H1 (cell line): ENCODE results near the gene CPNE5. TPM values are rescaled to one million over a fixed set of nuclear protein-coding genes. Genes with fewer than 3 reads are reported as not detected.

Experiments used
- CTCF ChIA-PET: fragments of 300-600 bp; sonication (Branson Sonifier 250); formaldehyde crosslinking; loops from one replicate; lab custom pipeline; 2021; ENCODE audit not compliant: partially characterized antibody; lab: Charles Lee
- POLR2A ChIA-PET: fragments of 300-600 bp; sonication (Branson Sonifier 250); formaldehyde crosslinking; loops from one replicate; lab custom pipeline; 2021; ENCODE audit warnings: inconsistent platforms; ENCODE audit not compliant: partially characterized antibody; lab: Charles Lee
- DNase-seq, 2 experiments: peaks; one replicate each; pipeline versions ENCODE4 v3.0.0 to v3.0.0-alpha.2; 2010 to 2022; ENCODE audit warnings: low spot score in 2 of 2, low read depth in 1 of 2, mixed read lengths in 1 of 2
- FAIRE-seq: peaks from 2 replicates; lab custom pipeline; 2011; peaks lifted over from hg19 to GRCh38; lab: Jason Lieb, UNC
- H2AFZ ChIP-seq: 2 replicates; pipeline ENCODE4 v1.8.1; 2012; ENCODE audit warnings: low read length, inconsistent platforms
- H2AK5ac ChIP-seq: 2 replicates; pipeline ENCODE4 v1.6.1; 2013; ENCODE audit warnings: low read depth, low read length
- H2BK120ac ChIP-seq: replicated peaks from 2 replicates; pipeline ENCODE3; 2013; ENCODE audit warnings: low read depth, low read length, inconsistent platforms
- H2BK12ac ChIP-seq: 2 replicates; pipeline ENCODE4 v1.6.1; 2013; ENCODE audit warnings: low read depth, low read length
- H2BK15ac ChIP-seq: 2 replicates; pipeline ENCODE4 v1.6.1; 2013; ENCODE audit warnings: low read length
- H2BK20ac ChIP-seq: 2 replicates; pipeline ENCODE4 v1.6.1; 2013; ENCODE audit warnings: low read length
- H2BK5ac ChIP-seq: 2 replicates; pipeline ENCODE4 v1.6.1; 2013; ENCODE audit warnings: low read depth, low read length
- H3K14ac ChIP-seq: 2 replicates; pipeline ENCODE4 v1.6.1; 2013; ENCODE audit warnings: inconsistent platforms; ENCODE audit not compliant: insufficient read length
- H3K18ac ChIP-seq: 2 replicates; pipeline ENCODE4 v1.6.1; 2013; ENCODE audit warnings: low read length; ENCODE audit errors: extremely low read depth
- H3K23ac ChIP-seq: 2 replicates; pipeline ENCODE4 v1.6.1; 2013; ENCODE audit warnings: inconsistent platforms; ENCODE audit not compliant: insufficient read length
- H3K23me2 ChIP-seq: 2 replicates; pipeline ENCODE4 v1.6.1; 2013; ENCODE audit warnings: low read depth, low read length
- H3K27ac ChIP-seq: 2 replicates; pipeline ENCODE4 v1.6.1; 2011; ENCODE audit warnings: low read depth, low read length, inconsistent platforms
- H3K27me3 ChIP-seq, 4 experiments: replicated peaks in 1 of 4; 1 replicate in 1 of 4; 2 replicates in 3 of 4; pipeline versions ENCODE4 v1.6.1 to v1.8.1; 2011 to 2013; ENCODE audit warnings: low read length in 3 of 4, mild to moderate bottlenecking in 3 of 4, inconsistent platforms in 2 of 4, mixed read lengths in 2 of 4, moderate library complexity in 1 of 4; ENCODE audit not compliant: control insufficient read depth in 3 of 4, insufficient read depth in 3 of 4; ENCODE audit errors: extremely low read depth in 1 of 4
- H3K36me3 ChIP-seq, 4 experiments: 2 replicates each; pipeline versions ENCODE4 v1.6.1 to v1.8.1; 2011 to 2013; ENCODE audit warnings: mild to moderate bottlenecking in 4 of 4, low read length in 3 of 4, moderate library complexity in 2 of 4, control low read depth in 1 of 4, inconsistent platforms in 1 of 4; ENCODE audit not compliant: insufficient read depth in 4 of 4, control insufficient read depth in 2 of 4
- H3K4ac ChIP-seq: replicated peaks from 2 replicates; pipeline ENCODE3; 2013; ENCODE audit warnings: low read length, low read depth, mixed read lengths, inconsistent platforms; ENCODE audit not compliant: insufficient read length
- H3K4me1 ChIP-seq, 4 experiments: replicated peaks in 1 of 4; 1 replicate in 1 of 4; 2 replicates in 3 of 4; pipeline versions ENCODE4 v1.6.1 to v1.8.1; 2011 to 2013; ENCODE audit warnings: low read length in 3 of 4, inconsistent platforms in 2 of 4, mixed read lengths in 1 of 4; ENCODE audit not compliant: insufficient read depth in 4 of 4, control insufficient read depth in 3 of 4
- H3K4me2 ChIP-seq, 2 experiments: 2 replicates each; pipeline versions ENCODE4 v1.6.1 to v1.8.1; 2011 to 2013; ENCODE audit warnings: low read depth in 2 of 2, low read length in 2 of 2, control low read depth in 1 of 2, inconsistent platforms in 1 of 2, mild to moderate bottlenecking in 1 of 2; ENCODE audit not compliant: insufficient read depth in 1 of 2
- H3K4me3 ChIP-seq, 4 experiments: fragments of 200-600, 300-600 bp in 1 of 4; sonication (generic), shearing (Covaris generic), sonication (Bioruptor Twin) in 1 of 4; 2 replicates each; pipeline versions ENCODE4 v1.5.1 to v1.8.1; 2011 to 2016; ENCODE audit warnings: low read length in 4 of 4, low read depth in 3 of 4, control low read depth in 2 of 4, inconsistent platforms in 2 of 4, mild to moderate bottlenecking in 2 of 4, mixed read lengths in 1 of 4, moderate library complexity in 1 of 4; ENCODE audit not compliant: insufficient read depth in 2 of 4; ENCODE audit errors: extremely low read depth in 1 of 4
- H3K56ac ChIP-seq: replicated peaks from 2 replicates; pipeline ENCODE3; 2013; ENCODE audit warnings: low read depth, mild to moderate bottlenecking, mixed read lengths, low read length, inconsistent platforms; ENCODE audit not compliant: insufficient read length
- H3K79me1 ChIP-seq: 2 replicates; pipeline ENCODE4 v1.6.1; 2013; ENCODE audit warnings: low read depth, low read length, control low read depth
- H3K79me2 ChIP-seq, 2 experiments: 2 replicates each; pipeline versions ENCODE4 v1.6.1 to v1.8.1; 2012 to 2013; ENCODE audit warnings: low read length in 2 of 2, mild to moderate bottlenecking in 2 of 2, inconsistent platforms in 1 of 2; ENCODE audit not compliant: insufficient read depth in 2 of 2, control insufficient read depth in 1 of 2
- H3K9ac ChIP-seq, 4 experiments: replicated peaks in 1 of 4; 1 replicate in 1 of 4; 2 replicates in 3 of 4; pipeline versions ENCODE4 v1.6.1 to v1.8.1; 2011 to 2013; ENCODE audit warnings: low read depth in 3 of 4, low read length in 3 of 4, control low read depth in 2 of 4, mild to moderate bottlenecking in 2 of 4, moderate library complexity in 2 of 4, inconsistent platforms in 1 of 4; ENCODE audit errors: extremely low read depth in 1 of 4
- H3K9me3 ChIP-seq, 2 experiments: 2 replicates each; pipeline versions ENCODE4 v1.6.1 to v1.8.1; 2012 to 2013; ENCODE audit warnings: mild to moderate bottlenecking in 2 of 2, moderate library complexity in 2 of 2, control low read depth in 1 of 2, inconsistent platforms in 1 of 2, low read depth in 1 of 2, low read length in 1 of 2, mixed read lengths in 1 of 2; ENCODE audit not compliant: insufficient read depth in 2 of 2
- H4K20me1 ChIP-seq, 2 experiments: replicated peaks in 1 of 2; 2 replicates each; pipeline versions ENCODE3 to v1.8.1; 2011 to 2013; ENCODE audit warnings: inconsistent platforms in 2 of 2, low read length in 2 of 2, mild to moderate bottlenecking in 1 of 2; ENCODE audit not compliant: insufficient read depth in 2 of 2, control insufficient read depth in 1 of 2
- H4K5ac ChIP-seq: 2 replicates; pipeline ENCODE4 v1.6.1; 2013; ENCODE audit warnings: low read length, low read depth, mixed read lengths, inconsistent platforms; ENCODE audit not compliant: insufficient read length
- H4K8ac ChIP-seq: 2 replicates; pipeline ENCODE4 v1.8.0; 2013; ENCODE audit warnings: mild to moderate bottlenecking, moderate library complexity, low read length, inconsistent platforms; ENCODE audit not compliant: insufficient read depth; ENCODE audit errors: extremely low read depth
- H4K91ac ChIP-seq: replicated peaks from 2 replicates; pipeline ENCODE3; 2013; ENCODE audit warnings: low read length, mixed read lengths, inconsistent platforms; ENCODE audit not compliant: insufficient read length
- CHD2 ChIP-seq: IDR thresholded peaks from 2 replicates; pipeline ENCODE4 v1.6.1; 2012; ENCODE audit warnings: low read length, improper control_type of control experiment
- JUND ChIP-seq: IDR thresholded peaks from 2 replicates; pipeline ENCODE4 v1.6.1; 2011; ENCODE audit warnings: mild to moderate bottlenecking, improper control_type of control experiment, low read length
- KDM4A ChIP-seq: IDR thresholded peaks from one replicate; pipeline ENCODE4 v1.7.1; 2012; ENCODE audit warnings: low read depth, mild to moderate bottlenecking, moderate library complexity, low read length, inconsistent platforms; ENCODE audit not compliant: severe bottlenecking
- RNF2 ChIP-seq: fragments of 200-900, 300-1000 bp; sonication (generic); IDR thresholded peaks from 2 replicates; pipeline ENCODE4 v1.7.1; 2016; ENCODE audit warnings: borderline replicate concordance, low read depth, mild to moderate bottlenecking, antibody characterized with exemption, low read length; ENCODE audit not compliant: poor library complexity, severe bottlenecking; ENCODE audit errors: missing control alignments
- WGBS, 2 experiments: shearing (Covaris generic) in 1 of 2; methylation state at CpG; one replicate each; pipeline versions ENCODE4 v1.1.6 to v1.1.7; 2013 to 2015; ENCODE audit warnings: low lambda C conversion rate in 2 of 2, mixed read lengths in 2 of 2, inconsistent platforms in 1 of 2, low coverage in 1 of 2, missing lambda C conversion rate in 1 of 2; ENCODE audit not compliant: insufficient replicate concordance in 2 of 2, insufficient coverage in 1 of 2, insufficient read length in 1 of 2; ENCODE audit errors: extremely low coverage in 1 of 2, missing lambda C conversion rate in 1 of 2; 5-methylcytosine and 5-hydroxymethylcytosine counted together
- polyA plus RNA-seq, 7 experiments: library from polyadenylated mRNA; depleted of rRNA in 3 of 7; stranded (reverse) in 5 of 7; unstranded in 2 of 7; fragments of >200 nt in 5 of 7; fragments of 200-250 nt in 2 of 7; gene quantifications; 1 replicate in 5 of 7; 2 replicates in 1 of 7; 4 replicates in 1 of 7; pipeline versions ENCODE4 v1.2.1 to v1.2.3, GENCODE V29; 2011 to 2013; ENCODE audit warnings: missing spikeins in 2 of 7, mixed read lengths in 2 of 7
- total RNA-seq: library from RNA; stranded (reverse); fragmentation: NEBNext Ultra II Directional; extraction: Animal tissue kit (Norgen Biotek cat#: 25700); gene quantifications from 2 replicates; pipeline ENCODE4 v1.2.1, GENCODE V29; 2021

The CPNE5 gene
- total and polyA plus RNA-seq, 2 of the 8 experiments (the other 6 are each of a cell fraction or from before 2014, with no cell fraction given), result 0.88 to 1.8 TPM

- ChIA-PET POLR2A (interaction anchor here (1.5 to 3.3 kb wide), 3 partner anchors 15 to 74 kb away, joined by 4 to 15 read pairs (median 4); no protein-coding TSS in a partner anchor), CTCF (interaction anchor here (1.3 to 12.0 kb wide), 7 partner anchors 9 to 69 kb away, joined by 3 to 231 read pairs (median 23); no protein-coding TSS in a partner anchor)
- H3K18ac ChIP-seq, result peak overlapping the region; percentile 65; the same call in 1 of the 2 replicates
- H3K4me3 ChIP-seq, result peak overlapping the region in 1 of 4 experiments; percentile 48; a peak in 4 of 8 replicates
- WGBS, 2 experiments, result 41% methylated on average over 5 of the region's 5 CpGs; no CpG with 5 or more reads in 1 of the 2 experiments
- no peaks in the 10 kb centered on the region for H3K79me1 ChIP-seq
- no peak overlapping the region for H3K4ac ChIP-seq
- H2BK15ac ChIP-seq, result no peak overlapping the region
- no peaks in the 10 kb centered on the region for H3K79me2 ChIP-seq
- H3K27ac ChIP-seq, result no peak overlapping the region
- H3K9ac ChIP-seq, result no peak overlapping the region
- peaks cover 2% of the 10 kb centered on the region; the same call in 1 of the 2 replicates for H3K23me2 ChIP-seq
- peak overlapping the region; percentile 54 to 66 for H3K4me2 ChIP-seq
- H4K20me1 ChIP-seq, result no peaks in the 10 kb centered on the region
- FAIRE-seq (no peak), DNase-seq (no peak)
- peaks cover 4 to 18% (median 14%) of the 10 kb centered on the region in 4 experiments for H3K4me1 ChIP-seq
- peak overlapping the region; percentile 39; the same call in 1 of the 2 replicates for H2BK12ac ChIP-seq
- no peaks in the 10 kb centered on the region for H3K36me3 ChIP-seq
- H4K5ac ChIP-seq, result no peak overlapping the region
- H2BK120ac ChIP-seq, result no peak overlapping the region
- H2AFZ ChIP-seq, result no peak overlapping the region; the same call in 1 of the 2 replicates
- no peak overlapping the region for H2BK5ac ChIP-seq
- 0 out of 2 replicates have a peak overlapping the region, but pooled peaks have one; percentile 86 for H2BK20ac ChIP-seq
- H3K9me3 ChIP-seq, result no peaks in the 10 kb centered on the region
- peaks cover 0 to 4% (median 1%) of the 10 kb centered on the region in 4 experiments; a peak in 3 of 7 replicates for H3K27me3 ChIP-seq
- H3K14ac ChIP-seq, result no peak overlapping the region
- H3K23ac ChIP-seq, result no peak overlapping the region
- peak overlapping the region; percentile 39 for H3K56ac ChIP-seq
- peak overlapping the region; percentile 52; the same call in 1 of the 2 replicates for H4K8ac ChIP-seq
- no peak overlapping the region for H2AK5ac ChIP-seq
- H4K91ac ChIP-seq, result no peak overlapping the region
- no peak for TF ChIP-seq CHD2
- no peak for TF ChIP-seq RNF2
- no peak for TF ChIP-seq JUND
- no peak for TF ChIP-seq KDM4A
Measured at GRCh38 chr6:36777801-36778200, 61.4 kb downstream of the CPNE5 start.
